ENCODE data around the gene DYNC2H1.
A peak's percentile ranks its signal among the peaks of the same experiment; 100 is the strongest.

Gene DYNC2H1

DNA sequence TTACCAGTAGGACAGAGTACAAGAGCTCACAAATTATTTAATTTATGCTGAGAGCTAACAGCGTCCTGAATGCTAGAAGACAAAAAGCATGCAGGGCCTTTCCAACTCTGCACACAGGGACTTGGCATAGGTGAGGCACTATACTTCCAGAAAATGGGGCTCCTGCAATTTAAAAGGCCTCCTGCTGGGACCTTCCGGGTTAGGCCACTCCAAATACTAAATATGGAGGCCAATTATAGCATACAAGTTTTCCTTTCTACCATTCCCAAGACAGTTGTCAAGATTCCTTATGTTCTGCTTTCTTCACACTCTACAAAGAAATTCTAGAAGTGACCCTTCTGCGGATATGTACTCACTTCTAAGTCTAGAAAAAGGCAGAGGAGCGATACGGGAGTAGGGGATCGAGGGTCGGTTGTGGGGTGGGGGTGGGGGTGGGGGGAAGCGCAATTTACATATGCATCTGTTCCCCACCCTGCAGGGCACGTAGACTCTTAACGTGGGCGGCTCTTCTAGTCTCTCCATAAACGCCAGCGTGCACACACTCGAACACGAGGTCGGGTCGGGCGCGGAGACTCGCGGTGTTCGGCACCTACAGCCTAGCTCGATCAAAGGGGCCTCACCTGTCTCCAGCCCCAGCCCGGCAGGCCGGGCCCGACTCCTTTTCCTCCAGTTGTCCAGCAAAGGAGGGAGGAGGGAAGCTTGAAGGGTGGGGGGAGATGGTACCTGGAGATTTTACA is 18.0 kb upstream of the DYNC2H1 start:
- peak overlapping the region; percentile 96 for H3K4me3 ChIP-seq (replicated peaks; ENCODE audit: low read depth, low read length)
- no peak for DNase-seq (ENCODE audit: extremely low read depth, low read depth)
- no peak for TF ChIP-seq CTCF (IDR thresholded peaks at IDR 0.05; ENCODE audit: low read depth, low read length, missing control alignments)

DNA sequence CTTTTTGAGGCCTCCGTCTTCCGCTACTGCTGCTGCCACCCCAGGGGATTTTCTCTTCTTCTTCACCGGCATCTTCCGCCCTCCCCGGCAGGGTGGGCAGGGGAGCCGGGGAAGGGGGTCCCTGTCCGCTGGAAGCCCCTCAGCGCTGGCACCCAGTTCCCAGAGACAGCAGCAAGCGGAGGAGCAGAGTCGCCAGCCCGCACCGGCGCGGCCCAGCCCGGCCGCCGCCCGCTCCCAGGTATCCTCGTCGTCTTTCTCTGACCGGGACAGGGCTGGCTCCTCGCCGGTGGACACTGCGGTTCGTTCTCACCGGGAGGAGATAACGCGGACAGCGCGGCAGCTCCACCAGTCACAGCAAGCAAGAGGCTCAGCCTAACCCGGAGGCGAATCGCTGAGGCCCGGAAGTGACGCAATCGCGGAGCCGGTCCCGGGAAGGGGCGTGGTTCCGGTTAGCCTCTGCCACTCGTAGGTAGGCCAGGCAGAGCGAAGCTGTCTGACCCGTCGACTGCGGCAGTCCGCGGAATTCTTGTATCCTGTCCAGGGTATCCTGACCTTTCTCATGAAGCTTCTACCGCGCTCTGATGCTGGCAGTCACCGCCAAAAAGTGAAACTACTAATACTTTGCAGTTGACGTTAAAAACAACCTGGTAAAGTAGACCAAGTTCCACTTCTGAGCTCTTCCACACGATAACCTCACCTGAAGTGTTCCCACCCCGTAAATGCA is 17.3 kb upstream of the DYNC2H1 start, which contains the start of gene DCUN1D5:
Gene DCUN1D5, minus strand, starts transcription at position 360 of the 724 bp plus-strand sequence. Its CDS starts 288 bp downstream, at position 72.
- peak; percentile 81 for DNase-seq (ENCODE audit: extremely low read depth, low read depth)
- peak within 1 kb of the TSS; percentile 96 for H3K4me3 ChIP-seq (replicated peaks; ENCODE audit: low read depth, low read length)
- no peak for TF ChIP-seq CTCF (IDR thresholded peaks at IDR 0.05; ENCODE audit: low read depth, low read length, missing control alignments)

DNA sequence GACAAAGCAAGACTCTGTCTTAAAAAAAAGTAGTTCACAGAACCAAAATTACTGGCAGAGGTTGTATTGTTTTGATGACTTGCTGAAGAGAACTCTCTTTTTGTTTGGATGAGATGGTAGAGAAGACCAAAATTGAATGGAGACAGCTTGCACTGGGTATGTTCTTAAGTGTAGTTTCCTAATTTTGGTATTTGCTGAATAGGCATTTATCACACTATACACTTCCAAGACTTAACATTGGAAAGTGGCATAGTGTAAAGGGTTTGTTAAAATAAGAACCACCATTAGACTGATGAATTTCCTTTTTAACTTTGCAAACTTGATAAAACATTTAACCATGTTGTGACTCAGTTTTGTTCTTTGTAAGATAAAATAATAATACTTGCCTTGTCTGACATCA is 11.9 kb upstream of the DYNC2H1 start:
- H3K4me3 ChIP-seq (replicated peaks; ENCODE audit: low read depth, low read length) = no peak overlapping the region
- DNase-seq (ENCODE audit: extremely low read depth, low read depth) = no peak
- TF ChIP-seq CTCF (IDR thresholded peaks at IDR 0.05; ENCODE audit: low read depth, low read length, missing control alignments) = no peak

DNA sequence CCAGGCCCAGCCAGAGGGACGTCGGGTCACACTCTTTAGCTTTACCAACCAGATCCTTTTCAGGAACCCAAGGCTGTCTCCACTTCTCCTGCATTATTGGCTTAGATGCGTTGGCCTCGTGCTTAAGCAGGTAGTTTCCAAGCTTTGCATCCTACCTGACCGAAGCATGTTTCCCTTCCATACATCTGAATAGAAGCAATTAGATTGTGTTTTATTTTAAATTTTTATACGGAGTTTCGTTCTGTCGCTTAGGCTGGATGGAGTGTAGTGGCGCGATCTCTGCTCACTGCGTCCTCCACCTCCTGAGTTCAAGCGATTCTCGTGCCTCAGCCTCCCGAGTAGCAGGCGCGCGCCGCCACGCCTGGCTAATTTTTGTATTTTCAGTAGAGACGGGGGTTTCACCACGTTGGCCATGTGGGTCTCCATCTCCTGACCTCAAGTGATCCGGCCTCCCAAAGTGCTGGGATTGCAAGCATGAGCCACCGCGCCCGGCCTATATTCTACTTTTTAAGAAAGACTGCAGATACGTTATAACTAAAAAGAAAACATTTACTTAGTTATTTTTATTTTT is 677 bp downstream of the DYNC2H1 start:
- H3K4me3 ChIP-seq (replicated peaks; ENCODE audit: low read depth, low read length) = peak overlapping the region; percentile 85
- TF ChIP-seq CTCF (IDR thresholded peaks at IDR 0.05; ENCODE audit: low read depth, low read length, missing control alignments) = no peak
- no peak for DNase-seq (ENCODE audit: extremely low read depth, low read depth)

DNA sequence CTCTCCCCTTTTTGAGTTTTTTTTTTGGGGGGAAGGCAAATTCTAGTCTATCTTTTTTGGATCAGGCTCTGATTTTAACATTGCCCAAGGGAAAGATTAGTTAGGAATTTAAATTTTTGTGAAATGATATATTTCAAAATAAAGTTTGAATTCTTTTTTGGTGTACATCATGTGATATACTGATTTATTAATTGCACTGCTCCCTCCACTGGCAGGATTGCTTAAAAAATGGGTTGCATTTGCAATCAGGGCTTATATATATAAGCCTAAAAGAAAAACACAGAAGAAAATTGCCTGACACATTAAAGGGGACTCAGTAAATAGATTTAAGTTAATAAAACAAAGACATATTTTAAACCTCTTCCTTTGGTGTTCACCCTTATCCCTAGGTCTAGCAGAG is 1.2 kb downstream of the DYNC2H1 start:
- peak; percentile 43 for TF ChIP-seq CTCF (IDR thresholded peaks at IDR 0.05; ENCODE audit: low read depth, low read length, missing control alignments)
- peak overlapping the region; percentile 85 for H3K4me3 ChIP-seq (replicated peaks; ENCODE audit: low read depth, low read length)

GRCh38 chr11:103111400-103111799 is 2.2 kb downstream of the DYNC2H1 start:
- peak overlapping the region; percentile 85 for H3K4me3 ChIP-seq (replicated peaks; ENCODE audit: low read depth, low read length)
- no peak for TF ChIP-seq CTCF (IDR thresholded peaks at IDR 0.05; ENCODE audit: low read depth, low read length, missing control alignments)
- DNase-seq (ENCODE audit: extremely low read depth, low read depth) = no peak

More for the DNA sequence above, 1.2 kb downstream of the DYNC2H1 start:
- DNase-seq (ENCODE audit: extremely low read depth, low read depth) = peak; percentile 14
